ENCODE measurements around the gene IL2RG.

- TF ChIP-seq EZH2 (IDR thresholded peaks at IDR 0.05; ENCODE audit: insufficient read depth, poor library complexity, severe bottlenecking) = no peak
- no peak for TF ChIP-seq EZH2phosphoT487 (IDR thresholded peaks at IDR 0.05; ENCODE audit: insufficient read depth, low read depth)
Measured at GRCh38 chrX:71096760-71097032, 14.7 kb downstream of the IL2RG start.
